H1 (cell line): ENCODE measurements around the gene OXER1.

Source experiments
- CBX8 ChIP-seq: fragments of 300-800, 300-1000 bp; sonication (generic); IDR thresholded peaks from 2 replicates; pipeline ENCODE4 v1.7.1; 2016; ENCODE audit warnings: low read depth, low read length, borderline replicate concordance
- EZH2 ChIP-seq: fragments of 200-600 bp; sonication (generic); IDR thresholded peaks from 2 replicates; pipeline ENCODE4 v1.7.1; 2012; ENCODE audit warnings: low read depth, mild to moderate bottlenecking, moderate library complexity, low read length, inconsistent platforms; ENCODE audit not compliant: severe bottlenecking
- JUND ChIP-seq: IDR thresholded peaks from 2 replicates; pipeline ENCODE4 v1.6.1; 2011; ENCODE audit warnings: mild to moderate bottlenecking, improper control_type of control experiment, low read length
- PHF8 ChIP-seq: fragments of 200-600 bp; sonication (generic); conservative IDR thresholded peaks from 2 replicates; pipeline ENCODE4 v1.7.1; 2012; ENCODE audit warnings: low read depth, mild to moderate bottlenecking, inconsistent platforms, low read length, moderate library complexity
- POLR2A ChIP-seq, 2 experiments: IDR thresholded peaks; 1 replicate in 1 of 2; 2 replicates in 1 of 2; pipeline ENCODE4 v1.6.1; 2011; ENCODE audit warnings: low read depth in 2 of 2, low read length in 2 of 2, mild to moderate bottlenecking in 2 of 2; ENCODE audit errors: control extremely low read depth in 1 of 2
- POLR2AphosphoS5 ChIP-seq: IDR thresholded peaks from 2 replicates; pipeline ENCODE4 v1.6.1; 2011; ENCODE audit warnings: low read depth, low read length
- RAD21 ChIP-seq, 2 experiments: IDR thresholded peaks in 1 of 2; conservative IDR thresholded peaks in 1 of 2; 2 replicates each; pipeline ENCODE4 v1.6.1; 2011; ENCODE audit warnings: low read depth in 2 of 2, low read length in 2 of 2, improper control_type of control experiment in 1 of 2, inconsistent platforms in 1 of 2, mild to moderate bottlenecking in 1 of 2, moderate library complexity in 1 of 2
- YY1 ChIP-seq: IDR thresholded peaks from 2 replicates; pipeline ENCODE4 v1.6.1; 2011; ENCODE audit warnings: low read depth, mild to moderate bottlenecking, low read length
- TF ChIP-seq, protein P1 (sequence below), 3 experiments: IDR thresholded peaks; 1 replicate in 2 of 3; 2 replicates in 1 of 3; pipeline versions ENCODE4 v1.5.1 to v1.6.1; 2011; ENCODE audit warnings: low read length in 3 of 3, mild to moderate bottlenecking in 3 of 3, inconsistent platforms in 2 of 3, low read depth in 1 of 3, moderate library complexity in 1 of 3; ENCODE audit not compliant: insufficient read depth in 1 of 3; ENCODE audit errors: control extremely low read depth in 1 of 3
- TF ChIP-seq, protein P2 (sequence below): IDR thresholded peaks from 2 replicates; pipeline ENCODE4 v1.6.1; 2011; ENCODE audit warnings: low read depth, mild to moderate bottlenecking, low read length; ENCODE audit not compliant: insufficient read depth

DNA sequence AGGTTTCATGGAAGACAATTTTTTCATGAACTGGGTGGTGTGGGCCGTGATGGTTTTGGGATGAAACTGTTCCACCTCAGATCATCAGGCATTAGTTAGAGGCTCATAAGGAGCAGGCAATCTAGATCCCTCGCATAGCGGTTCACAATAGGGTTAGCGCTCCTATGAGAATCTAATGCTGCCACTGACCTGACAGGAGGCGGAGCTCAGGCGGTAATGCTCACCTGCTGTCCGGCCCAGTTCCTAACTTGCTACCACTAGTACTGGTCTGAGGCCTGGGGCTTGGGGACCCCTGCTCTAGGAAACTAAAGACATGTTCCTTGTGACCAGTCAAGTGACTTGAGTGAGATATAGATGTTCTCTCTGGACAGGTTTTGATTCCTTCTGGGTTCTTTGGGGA lies 49.2 kb downstream of the OXER1 start:
- TF ChIP-seq POLR2AphosphoS5 (peak; percentile 73), YY1 (no peak), JUND (no peak), RAD21 (IDR thresholded peaks at IDR 0.05 in 1 of 2, conservative IDR thresholded peaks at IDR 0.05 in 1 of 2; ENCODE audit: low read depth in 2 of 2, low read length in 2 of 2) (no peak), CBX8 (no peak), EZH2 (no peak), POLR2A (IDR thresholded peaks at IDR 0.05; ENCODE audit: control extremely low read depth in 1 of 2, low read depth in 2 of 2, low read length in 2 of 2) (peak in 1 of 2 experiments; percentile 44; a peak in 1 of 3 replicates), PHF8 (no peak)
- TF ChIP-seq, protein P1, sequence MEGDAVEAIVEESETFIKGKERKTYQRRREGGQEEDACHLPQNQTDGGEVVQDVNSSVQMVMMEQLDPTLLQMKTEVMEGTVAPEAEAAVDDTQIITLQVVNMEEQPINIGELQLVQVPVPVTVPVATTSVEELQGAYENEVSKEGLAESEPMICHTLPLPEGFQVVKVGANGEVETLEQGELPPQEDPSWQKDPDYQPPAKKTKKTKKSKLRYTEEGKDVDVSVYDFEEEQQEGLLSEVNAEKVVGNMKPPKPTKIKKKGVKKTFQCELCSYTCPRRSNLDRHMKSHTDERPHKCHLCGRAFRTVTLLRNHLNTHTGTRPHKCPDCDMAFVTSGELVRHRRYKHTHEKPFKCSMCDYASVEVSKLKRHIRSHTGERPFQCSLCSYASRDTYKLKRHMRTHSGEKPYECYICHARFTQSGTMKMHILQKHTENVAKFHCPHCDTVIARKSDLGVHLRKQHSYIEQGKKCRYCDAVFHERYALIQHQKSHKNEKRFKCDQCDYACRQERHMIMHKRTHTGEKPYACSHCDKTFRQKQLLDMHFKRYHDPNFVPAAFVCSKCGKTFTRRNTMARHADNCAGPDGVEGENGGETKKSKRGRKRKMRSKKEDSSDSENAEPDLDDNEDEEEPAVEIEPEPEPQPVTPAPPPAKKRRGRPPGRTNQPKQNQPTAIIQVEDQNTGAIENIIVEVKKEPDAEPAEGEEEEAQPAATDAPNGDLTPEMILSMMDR (IDR thresholded peaks at IDR 0.05; ENCODE audit: control extremely low read depth in 1 of 3, insufficient read depth in 1 of 3, low read depth in 1 of 3, low read length in 3 of 3): no peak
- TF ChIP-seq, protein P2, sequence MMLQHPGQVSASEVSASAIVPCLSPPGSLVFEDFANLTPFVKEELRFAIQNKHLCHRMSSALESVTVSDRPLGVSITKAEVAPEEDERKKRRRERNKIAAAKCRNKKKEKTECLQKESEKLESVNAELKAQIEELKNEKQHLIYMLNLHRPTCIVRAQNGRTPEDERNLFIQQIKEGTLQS: no peak
